B cell (primary cell): ENCODE data around the gene F2R.

Experiments
- EZH2 ChIP-seq: IDR thresholded peaks from 2 replicates; pipeline ENCODE4 v1.6.1; 2012; ENCODE audit warnings: borderline replicate concordance, low read depth, mild to moderate bottlenecking, moderate library complexity, low read length; ENCODE audit not compliant: insufficient read depth, poor library complexity, severe bottlenecking
- TF ChIP-seq, protein P1 (sequence below): fragments of 200-600 bp; IDR thresholded peaks from one replicate; pipeline ENCODE4 v1.8.0; 2022; ENCODE audit warnings: antibody characterized with exemption, mild to moderate bottlenecking

DNA sequence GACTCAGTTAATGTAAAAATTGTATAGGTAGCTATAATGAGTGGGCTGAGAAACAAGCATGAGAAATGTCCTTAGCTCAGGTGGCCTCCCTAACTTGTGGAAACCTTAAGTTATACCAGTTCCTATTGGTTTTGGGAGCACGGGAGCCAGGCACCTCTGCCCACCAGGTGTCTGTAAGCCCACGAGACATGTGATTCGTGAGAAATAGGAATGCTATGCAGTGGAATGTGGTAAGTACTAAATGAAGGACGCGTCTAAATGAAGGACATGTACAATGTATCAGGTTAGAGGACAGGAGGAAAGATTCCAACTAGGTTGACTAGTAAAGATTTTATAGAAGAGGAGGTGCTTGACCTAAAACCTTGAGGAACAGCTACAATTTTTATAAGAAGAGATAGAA is 46.7 kb upstream of the F2R start:
- TF ChIP-seq, protein P1, sequence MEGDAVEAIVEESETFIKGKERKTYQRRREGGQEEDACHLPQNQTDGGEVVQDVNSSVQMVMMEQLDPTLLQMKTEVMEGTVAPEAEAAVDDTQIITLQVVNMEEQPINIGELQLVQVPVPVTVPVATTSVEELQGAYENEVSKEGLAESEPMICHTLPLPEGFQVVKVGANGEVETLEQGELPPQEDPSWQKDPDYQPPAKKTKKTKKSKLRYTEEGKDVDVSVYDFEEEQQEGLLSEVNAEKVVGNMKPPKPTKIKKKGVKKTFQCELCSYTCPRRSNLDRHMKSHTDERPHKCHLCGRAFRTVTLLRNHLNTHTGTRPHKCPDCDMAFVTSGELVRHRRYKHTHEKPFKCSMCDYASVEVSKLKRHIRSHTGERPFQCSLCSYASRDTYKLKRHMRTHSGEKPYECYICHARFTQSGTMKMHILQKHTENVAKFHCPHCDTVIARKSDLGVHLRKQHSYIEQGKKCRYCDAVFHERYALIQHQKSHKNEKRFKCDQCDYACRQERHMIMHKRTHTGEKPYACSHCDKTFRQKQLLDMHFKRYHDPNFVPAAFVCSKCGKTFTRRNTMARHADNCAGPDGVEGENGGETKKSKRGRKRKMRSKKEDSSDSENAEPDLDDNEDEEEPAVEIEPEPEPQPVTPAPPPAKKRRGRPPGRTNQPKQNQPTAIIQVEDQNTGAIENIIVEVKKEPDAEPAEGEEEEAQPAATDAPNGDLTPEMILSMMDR: no peak
- TF ChIP-seq EZH2: no peak
